Islet of Langerhans (tissue), 1 donor: Measurements from ENCODE around the gene FAM13A.
"Not testable (repeated sequence)": the region's sequence is repeated elsewhere in the genome, so short reads cannot be mapped to it uniquely, and the experiment has no call there.

ENCODE experiments used
- FAIRE-seq: peaks from one replicate; lab custom pipeline; 2011; peaks lifted over from hg19 to GRCh38; lab: Jason Lieb, UNC

Gene FAM13A

GRCh38 chr4:88893961-88894360, 163.0 kb downstream of the FAM13A start:
- no peak for FAIRE-seq

GRCh38 chr4:88892646-88893045, 164.3 kb downstream of the FAM13A start:
- no peak for FAIRE-seq

- no peak for FAIRE-seq
Observed at GRCh38 chr4:88891636-88892035, 165.3 kb downstream of the FAM13A start.

- not testable (repeated sequence) for FAIRE-seq
Observed at GRCh38 chr4:88887409-88887808, 169.6 kb downstream of the FAM13A start.

- no peak for FAIRE-seq
Observed at GRCh38 chr4:88881227-88881569, 175.8 kb downstream of the FAM13A start.

GRCh38 chr4:88880501-88881226, 176.3 kb downstream of the FAM13A start:
- no peak for FAIRE-seq

GRCh38 chr4:88879991-88880390, 177.0 kb downstream of the FAM13A start:
- no peak for FAIRE-seq

- no peak for FAIRE-seq
Observed at GRCh38 chr4:88878642-88879041, 178.3 kb downstream of the FAM13A start.

GRCh38 chr4:88870428-88870827, 186.6 kb downstream of the FAM13A start:
- FAIRE-seq: no peak

GRCh38 chr4:88868510-88868909, 188.5 kb downstream of the FAM13A start:
- FAIRE-seq: no peak

- FAIRE-seq: no peak
Observed at GRCh38 chr4:88866862-88867550, 190.0 kb downstream of the FAM13A start.

- FAIRE-seq: no peak
Observed at GRCh38 chr4:88865466-88865865, 191.5 kb downstream of the FAM13A start.

GRCh38 chr4:88865046-88865445, 191.9 kb downstream of the FAM13A start:
- FAIRE-seq: peak; percentile 65

- no peak for FAIRE-seq
Observed at GRCh38 chr4:88860586-88860985, 196.4 kb downstream of the FAM13A start.

- FAIRE-seq: no peak
Observed at GRCh38 chr4:88859191-88859812, 197.7 kb downstream of the FAM13A start.

GRCh38 chr4:88858752-88859151, 198.2 kb downstream of the FAM13A start:
- no peak for FAIRE-seq

GRCh38 chr4:88857588-88857987, 199.4 kb downstream of the FAM13A start:
- no peak for FAIRE-seq

- no peak for FAIRE-seq
Observed at GRCh38 chr4:88854481-88854880, 202.5 kb downstream of the FAM13A start.

GRCh38 chr4:88853583-88853982, 203.4 kb downstream of the FAM13A start:
- FAIRE-seq: not testable (repeated sequence)

- FAIRE-seq: no peak
Observed at GRCh38 chr4:88846206-88846790, 210.7 kb downstream of the FAM13A start.

- FAIRE-seq: peak; percentile 94
Observed at GRCh38 chr4:88843067-88843685, 213.8 kb downstream of the FAM13A start.

GRCh38 chr4:88841635-88842034, 215.3 kb downstream of the FAM13A start:
- no peak for FAIRE-seq

GRCh38 chr4:88836216-88836615, 220.8 kb downstream of the FAM13A start:
- no peak for FAIRE-seq
